Hepatic stellate cell (primary cell): Measurements from ENCODE around the gene ATRNL1.
A peak's percentile ranks its signal among the peaks of the same experiment; 100 is the strongest.

Experiments
- DNase-seq: peaks from one replicate; pipeline ENCODE4 v3.0.0; 2011; ENCODE audit warnings: low spot score

ATRNL1 gene

GRCh38 chr10:115949282-115949844 lies 856.2 kb downstream of the ATRNL1 start:
- DNase-seq = no peak

- peak; percentile 34 for DNase-seq
These were observed 857.2 kb downstream of the ATRNL1 start for GRCh38 chr10:115950320-115950719.

- DNase-seq = no peak
These were observed 858.1 kb downstream of the ATRNL1 start for GRCh38 chr10:115951242-115951641.

GRCh38 chr10:115953281-115953680 lies 860.1 kb downstream of the ATRNL1 start:
- no peak for DNase-seq

GRCh38 chr10:115953968-115954367 lies 860.8 kb downstream of the ATRNL1 start:
- DNase-seq = no peak

- DNase-seq = no peak
These were observed 863.3 kb downstream of the ATRNL1 start for GRCh38 chr10:115956225-115957011.

GRCh38 chr10:115957012-115957399 lies 863.8 kb downstream of the ATRNL1 start:
- no peak for DNase-seq

- DNase-seq = no peak
These were observed 864.7 kb downstream of the ATRNL1 start for GRCh38 chr10:115957786-115958442.

GRCh38 chr10:115963848-115964247 lies 870.7 kb downstream of the ATRNL1 start:
- DNase-seq = no peak

- DNase-seq = no peak
These were observed 871.7 kb downstream of the ATRNL1 start for GRCh38 chr10:115964827-115965226.

- no peak for DNase-seq
These were observed 872.2 kb downstream of the ATRNL1 start for GRCh38 chr10:115965376-115965775.

GRCh38 chr10:115968236-115968635 lies 875.1 kb downstream of the ATRNL1 start:
- no peak for DNase-seq

GRCh38 chr10:115969591-115969990 lies 876.4 kb downstream of the ATRNL1 start:
- DNase-seq = no peak

GRCh38 chr10:115971921-115972320 lies 878.8 kb downstream of the ATRNL1 start:
- DNase-seq = no peak

GRCh38 chr10:115972426-115972825 lies 879.3 kb downstream of the ATRNL1 start:
- no peak for DNase-seq

- no peak for DNase-seq
These were observed 881.2 kb downstream of the ATRNL1 start for GRCh38 chr10:115974351-115974750.

- DNase-seq = no peak
These were observed 881.8 kb downstream of the ATRNL1 start for GRCh38 chr10:115974816-115975430.

- no peak for DNase-seq
These were observed 882.3 kb downstream of the ATRNL1 start for GRCh38 chr10:115975506-115975905.

- no peak for DNase-seq
These were observed 883.2 kb downstream of the ATRNL1 start for GRCh38 chr10:115976342-115976741.

GRCh38 chr10:115977855-115978254 lies 884.7 kb downstream of the ATRNL1 start:
- DNase-seq = no peak

GRCh38 chr10:115979576-115979975 lies 886.4 kb downstream of the ATRNL1 start:
- DNase-seq = no peak

GRCh38 chr10:115980470-115980869 lies 887.3 kb downstream of the ATRNL1 start:
- DNase-seq = peak; percentile 14

GRCh38 chr10:115981081-115981480 lies 887.9 kb downstream of the ATRNL1 start:
- peak; percentile 41 for DNase-seq
